ENCODE results near the gene UCK2. TPM values are rescaled to one million over a fixed set of nuclear protein-coding genes. Genes with fewer than 3 reads are reported as not detected.

The UCK2 gene
- total RNA-seq, 1 donor from 2014 or later = 36.9 TPM

- intact Hi-C loops (cut with micrococcal nuclease) = no loop called here
Observed at GRCh38 chr1:165833358-165833757, 5.9 kb downstream of the UCK2 start.

- intact Hi-C loops (cut with micrococcal nuclease) = no loop called here
Observed at GRCh38 chr1:165834229-165834628, 6.8 kb downstream of the UCK2 start.

- intact Hi-C loops (cut with micrococcal nuclease) = no loop called here
Observed at GRCh38 chr1:165834881-165835280, 7.5 kb downstream of the UCK2 start.

- intact Hi-C loops (cut with micrococcal nuclease) = no loop called here
Observed at GRCh38 chr1:165836664-165837482, 9.5 kb downstream of the UCK2 start.

GRCh38 chr1:165837838-165838364 is 10.5 kb downstream of the UCK2 start:
- intact Hi-C loops (cut with micrococcal nuclease) = no loop called here

- intact Hi-C loops (cut with micrococcal nuclease) = no loop called here
Observed at GRCh38 chr1:165840423-165840822, 13.0 kb downstream of the UCK2 start.

GRCh38 chr1:165841582-165842017 is 14.2 kb downstream of the UCK2 start:
- intact Hi-C loops (cut with micrococcal nuclease) = no loop called here

GRCh38 chr1:165842023-165842670 is 14.7 kb downstream of the UCK2 start:
- intact Hi-C loops (cut with micrococcal nuclease) = no loop called here

- intact Hi-C loops (cut with micrococcal nuclease) = no loop called here
Observed at GRCh38 chr1:165842671-165843129, 15.3 kb downstream of the UCK2 start.

- intact Hi-C loops (cut with micrococcal nuclease) = no loop called here
Observed at GRCh38 chr1:165843304-165843703, 15.9 kb downstream of the UCK2 start.

GRCh38 chr1:165844114-165844798 is 16.8 kb downstream of the UCK2 start:
- intact Hi-C loops (cut with micrococcal nuclease) = no loop called here

GRCh38 chr1:165844933-165845332 is 17.5 kb downstream of the UCK2 start:
- intact Hi-C loops (cut with micrococcal nuclease) = no loop called here

GRCh38 chr1:165845569-165845968 is 18.2 kb downstream of the UCK2 start:
- intact Hi-C loops (cut with micrococcal nuclease) = no loop called here

- intact Hi-C loops (cut with micrococcal nuclease) = no loop called here
Observed at GRCh38 chr1:165845992-165846748, 18.8 kb downstream of the UCK2 start.

- intact Hi-C loops (cut with micrococcal nuclease) = no loop called here
Observed at GRCh38 chr1:165847486-165847885, 20.1 kb downstream of the UCK2 start.

- intact Hi-C loops (cut with micrococcal nuclease) = loop anchor here (5.0 kb wide), 1 partner anchor 38 kb away; no protein-coding TSS in a partner anchor
Observed at GRCh38 chr1:165849353-165850133, 22.1 kb downstream of the UCK2 start.

GRCh38 chr1:165851034-165851658 is 23.7 kb downstream of the UCK2 start:
- intact Hi-C loops (cut with micrococcal nuclease) = loop anchor here (5.0 kb wide), 1 partner anchor 36 kb away; no protein-coding TSS in a partner anchor

GRCh38 chr1:165852871-165853270 is 25.5 kb downstream of the UCK2 start:
- intact Hi-C loops (cut with micrococcal nuclease) = loop anchor here (5.0 kb wide), 1 partner anchor 34 kb away; no protein-coding TSS in a partner anchor

GRCh38 chr1:165853528-165854075 is 26.2 kb downstream of the UCK2 start:
- intact Hi-C loops (cut with micrococcal nuclease) = loop anchor here (5.0 kb wide), 1 partner anchor 34 kb away; no protein-coding TSS in a partner anchor

Measured in T-helper 1 cell treated with Interleukin-12 subunit alpha and Interleukin-12 subunit beta and Interleukin-4 antibody, amounts not matched to agents 30 ng/mL and 1 ng/mL, for 36 hours (primary cell).